Measurements from ENCODE around the gene RDH5. TPM values are rescaled to one million over a fixed set of nuclear protein-coding genes. Genes with fewer than 3 reads are reported as not detected.
A peak's percentile ranks its signal among the peaks of the same experiment; 100 is the strongest.

RDH5 gene
- total and polyA plus RNA-seq, 9 donors, result 3.7 to 8.9 (median 5.9) TPM

GRCh38 chr12:55698965-55699364 is 21.2 kb upstream of the RDH5 start:
- no peaks in the 10 kb centered on the region for H3K9me3 ChIP-seq
- intact Hi-C loops (cut with DNase I), result no loop called here
- H3K27ac ChIP-seq, result no peak overlapping the region
- WGBS, 3 donors, result 87 to 100% (median 89%) methylated on average over 1 of the region's 1 CpG
- no peak overlapping the region for H3K4me3 ChIP-seq
- H3K4me1 ChIP-seq (ENCODE audit: insufficient read depth), result no peaks in the 10 kb centered on the region
- H3K36me3 ChIP-seq, result no peaks in the 10 kb centered on the region
- TF ChIP-seq POLR2A (IDR thresholded peaks at IDR 0.05) (no peak), CTCF (IDR thresholded peaks at IDR 0.05) (no peak), EP300 (IDR thresholded peaks at IDR 0.05) (no peak)
- H3K27me3 ChIP-seq, result no peaks in the 10 kb centered on the region
- DNase-seq, result peak in 2 of 5 donors; percentile 7 to 8

GRCh38 chr12:55699471-55700055 is 20.6 kb upstream of the RDH5 start:
- TF ChIP-seq EP300 (IDR thresholded peaks at IDR 0.05), result no peak
- TF ChIP-seq CTCF (IDR thresholded peaks at IDR 0.05), result no peak
- TF ChIP-seq POLR2A (IDR thresholded peaks at IDR 0.05), result no peak
- Histone ChIP-seq H3K9me3 (no peaks in the 10 kb centered on the region), H3K36me3 (no peaks in the 10 kb centered on the region), H3K27ac (no peak overlapping the region), H3K4me1 (ENCODE audit: insufficient read depth) (no peaks in the 10 kb centered on the region), H3K4me3 (no peak overlapping the region), H3K27me3 (no peaks in the 10 kb centered on the region)
- intact Hi-C loops (cut with DNase I), result no loop called here
- WGBS, 3 donors, result 58 to 63% (median 62%) methylated on average over 5 of the region's 5 CpGs
- peak in 2 of 5 donors; percentile 5 to 16 for DNase-seq

GRCh38 chr12:55700255-55701018 is 19.8 kb upstream of the RDH5 start:
- TF ChIP-seq EP300 (IDR thresholded peaks at IDR 0.05) (no peak), CTCF (IDR thresholded peaks at IDR 0.05) (no peak), POLR2A (IDR thresholded peaks at IDR 0.05) (no peak)
- Histone ChIP-seq H3K27me3 (no peaks in the 10 kb centered on the region), H3K4me1 (ENCODE audit: insufficient read depth) (no peaks in the 10 kb centered on the region), H3K4me3 (no peak overlapping the region), H3K27ac (no peak overlapping the region), H3K9me3 (no peaks in the 10 kb centered on the region), H3K36me3 (no peaks in the 10 kb centered on the region)
- DNase-seq, result peak in 1 of 5 donors; percentile 27
- 81 to 83% (median 81%) methylated on average over 21 of the region's 21 CpGs for WGBS, 3 donors
- intact Hi-C loops (cut with DNase I), result no loop called here

- Histone ChIP-seq H3K27me3 (no peaks in the 10 kb centered on the region), H3K27ac (no peak overlapping the region), H3K4me3 (no peak overlapping the region), H3K4me1 (ENCODE audit: insufficient read depth) (peaks cover 5% of the 10 kb centered on the region), H3K9me3 (no peaks in the 10 kb centered on the region), H3K36me3 (no peaks in the 10 kb centered on the region)
- TF ChIP-seq EP300 (IDR thresholded peaks at IDR 0.05), result no peak
- no peak for TF ChIP-seq POLR2A (IDR thresholded peaks at IDR 0.05)
- no peak for TF ChIP-seq CTCF (IDR thresholded peaks at IDR 0.05)
- intact Hi-C loops (cut with DNase I), result no loop called here
- WGBS, 3 donors, result 81 to 90% (median 86%) methylated on average over 8 of the region's 8 CpGs
- DNase-seq, result no peak
These were observed 17.3 kb upstream of the RDH5 start for GRCh38 chr12:55702861-55703260.
